Testis (tissue), 3 donors: ENCODE measurements around the gene IGFL1. TPM values are rescaled to one million over a fixed set of nuclear protein-coding genes. Genes with fewer than 3 reads are reported as not detected.
"Not testable (repeated sequence)": the region's sequence is repeated elsewhere in the genome, so short reads cannot be mapped to it uniquely, and the experiment has no call there.

Experiments
- DNase-seq: peaks from one replicate; pipeline ENCODE4 v3.0.0-alpha.2; 2019
- H3K27ac ChIP-seq, 2 donors: fragments of 200-600 bp; sonication (generic); one replicate each; pipeline ENCODE4 v1.5.1; 2019
- H3K27me3 ChIP-seq: fragments of 200-600 bp; sonication (generic); one replicate; pipeline ENCODE4 v1.5.1; 2019
- H3K36me3 ChIP-seq: fragments of 200-600 bp; sonication (generic); one replicate; pipeline ENCODE4 v1.5.1; 2017; ENCODE audit warnings: low read depth; ENCODE audit errors: missing control alignments
- H3K4me1 ChIP-seq: fragments of 200-600 bp; sonication (generic); one replicate; pipeline ENCODE4 v1.5.1; 2019
- H3K4me3 ChIP-seq, 2 donors: fragments of 200-600 bp; sonication (generic); one replicate each; pipeline ENCODE4 v1.5.1; 2017 to 2019
- H3K9me3 ChIP-seq: fragments of 200-600 bp; sonication (generic); one replicate; pipeline ENCODE4 v1.5.1; 2017
- CTCF ChIP-seq, 3 experiments: fragments of 450-650 bp in 2 of 3; fragments of 200-600 bp in 1 of 3; sonication (generic) in 1 of 3; IDR thresholded peaks; one replicate each; pipeline ENCODE4 v1.5.1; 2016 to 2019; ENCODE audit warnings: antibody characterized with exemption in 3 of 3, mild to moderate bottlenecking in 2 of 3, moderate library complexity in 1 of 3
- POLR2A ChIP-seq: fragments of 450-650 bp; IDR thresholded peaks from one replicate; pipeline ENCODE4 v1.6.1; 2017; ENCODE audit warnings: antibody characterized with exemption, mild to moderate bottlenecking, moderate library complexity
- WGBS, 2 donors: methylation state at CpG; one replicate each; pipeline ENCODE4 v1.1.5; 2018; 5-methylcytosine and 5-hydroxymethylcytosine counted together
- intact Hi-C: fragments of 100-400 bp; cut with DNase I; formaldehyde crosslinking; loops from one replicate; pipeline ENCODE4 v1.15.1; 2023; ENCODE audit warnings: low total_unique reads
- polyA plus RNA-seq: library from polyadenylated mRNA; stranded (reverse); fragments of 350-450 nt; fragmentation: Illumina TruSeq; extraction: RNeasy Lipid Tissue Mini Kit (QIAGEN cat#74804); gene quantifications from one replicate; pipeline ENCODE4 v1.2.3, GENCODE V29; 2014; ENCODE audit warnings: low read depth, low replicate concordance; ENCODE audit not compliant: insufficient read depth
- total RNA-seq, 2 donors: library from RNA; depleted of rRNA; stranded (reverse); fragments of >200 nt; gene quantifications; one replicate each; pipeline ENCODE4 v1.2.3, GENCODE V29; 2016

The IGFL1 gene
- total and polyA plus RNA-seq, 3 donors from 2014 or later = 3.2 TPM; not detected in 2

DNA sequence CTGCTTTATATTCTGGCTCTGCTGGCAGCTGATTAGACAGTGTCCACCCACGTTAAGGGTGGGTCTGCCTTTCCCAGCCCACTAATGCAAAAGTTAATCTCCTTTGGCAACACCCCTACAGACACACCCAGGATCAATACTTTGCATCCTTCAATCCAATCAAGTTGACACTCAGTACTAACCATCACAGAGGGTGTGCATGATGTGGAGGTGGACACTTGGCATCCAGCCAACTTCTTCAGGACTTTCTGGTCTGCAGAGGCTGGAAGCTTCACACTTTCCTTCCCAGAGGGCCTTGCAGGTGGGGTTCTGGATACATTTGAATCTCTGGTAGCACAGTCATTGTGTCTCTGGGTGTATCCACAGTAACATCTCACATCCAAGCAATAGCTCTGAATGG, 18.9 kb upstream of the IGFL1 start:
- H3K36me3 ChIP-seq = no peaks in the 10 kb centered on the region
- no peaks in the 10 kb centered on the region for H3K9me3 ChIP-seq
- intact Hi-C loops = no loop called here
- no peak for TF ChIP-seq POLR2A
- TF ChIP-seq CTCF (IDR thresholded peaks at IDR 0.05) = no peak
- H3K4me3 ChIP-seq = no peak overlapping the region
- no peak for DNase-seq
- H3K27me3 ChIP-seq = no peaks in the 10 kb centered on the region
- H3K27ac ChIP-seq = no peak overlapping the region
- H3K4me1 ChIP-seq = no peaks in the 10 kb centered on the region
- 55 to 67% methylated on average over 1 of the region's 1 CpG for WGBS, 2 donors

DNA sequence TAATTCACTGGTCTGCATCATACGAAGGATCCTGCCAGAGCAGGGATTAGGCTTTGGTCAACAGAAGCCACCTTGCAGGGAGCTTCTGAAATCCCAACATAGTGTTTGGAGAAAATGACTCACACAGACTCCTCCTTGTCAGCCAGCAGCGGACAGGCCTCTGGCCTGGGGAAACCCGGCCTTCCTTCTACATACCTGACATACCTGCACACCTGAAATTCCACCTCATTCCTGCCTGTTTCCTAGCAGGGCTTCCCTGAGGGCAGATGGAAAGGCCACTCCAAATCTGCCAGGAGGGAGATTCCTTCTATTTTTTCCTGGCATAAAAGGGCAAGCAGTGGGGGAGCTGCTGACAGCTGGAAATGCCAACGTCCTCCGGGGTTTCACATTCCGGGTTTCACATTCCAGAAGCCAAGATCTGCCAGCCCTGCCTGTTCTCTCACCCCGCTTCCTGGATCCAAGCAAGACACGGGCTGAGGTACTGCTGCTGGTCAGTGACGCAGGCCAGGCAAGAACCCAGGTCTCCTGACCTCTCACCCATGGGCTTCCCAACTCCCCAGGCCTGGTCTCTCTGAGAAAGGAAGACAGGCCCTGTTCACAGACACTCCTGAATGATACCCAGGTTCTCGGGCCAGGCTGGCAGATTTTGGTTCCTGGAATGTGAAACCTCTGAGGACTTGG, 18.2 kb upstream of the IGFL1 start:
- Histone ChIP-seq H3K36me3 (no peaks in the 10 kb centered on the region), H3K9me3 (no peaks in the 10 kb centered on the region), H3K4me3 (no peak overlapping the region), H3K4me1 (no peaks in the 10 kb centered on the region), H3K27me3 (no peaks in the 10 kb centered on the region), H3K27ac (no peak overlapping the region)
- WGBS, 2 donors = 58 to 62% methylated on average over 5 to 10 of the region's 10 CpGs
- peak; percentile 17 for DNase-seq
- TF ChIP-seq CTCF (IDR thresholded peaks at IDR 0.05) = no peak
- no peak for TF ChIP-seq POLR2A
- intact Hi-C loops = no loop called here

DNA sequence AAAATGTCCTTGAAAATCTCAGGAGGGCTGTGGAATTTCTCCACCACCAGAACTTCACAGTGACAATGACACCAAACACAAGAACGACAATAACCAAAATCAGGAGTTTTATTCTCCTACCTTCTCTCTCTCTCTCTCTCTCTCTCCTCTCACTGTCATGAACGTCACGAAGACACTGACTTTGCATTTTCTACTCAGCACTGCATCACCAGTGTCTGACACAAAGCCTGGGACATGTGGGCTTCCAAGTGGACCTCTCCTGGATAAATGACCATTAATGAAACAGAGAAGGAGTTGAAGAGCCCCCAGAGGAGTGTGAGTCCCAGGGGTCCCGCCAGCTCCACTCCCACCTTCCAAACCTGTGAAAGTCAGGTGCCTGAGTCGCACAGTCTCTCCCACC, 16.9 kb upstream of the IGFL1 start:
- H3K36me3 ChIP-seq, H3K4me3 ChIP-seq, H3K4me1 ChIP-seq, intact Hi-C loops, H3K27me3 ChIP-seq, H3K27ac ChIP-seq, H3K9me3 ChIP-seq, DNase-seq: not testable (repeated sequence)
- 87 to 90% methylated on average over 5 of the region's 5 CpGs for WGBS, 2 donors

DNA sequence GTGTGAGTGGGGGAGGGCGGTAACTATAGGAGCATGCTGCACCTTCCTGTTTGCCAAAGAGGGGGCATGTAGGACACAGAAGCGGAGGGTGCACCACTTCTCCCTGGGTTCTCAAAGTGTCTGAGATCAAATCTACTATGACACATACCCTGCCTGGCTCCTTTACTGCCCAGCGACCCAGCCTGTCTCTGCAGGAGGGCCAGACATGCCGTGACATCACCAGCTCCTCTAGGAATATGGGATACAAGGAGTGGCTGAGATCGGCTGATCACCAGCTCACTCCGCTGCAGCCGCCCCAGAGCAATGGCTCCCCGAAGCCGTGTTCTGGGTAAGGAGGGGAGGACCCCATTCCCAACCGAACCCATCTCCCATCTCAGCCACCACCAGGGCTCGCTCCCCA, 16.4 kb upstream of the IGFL1 start:
- TF ChIP-seq CTCF (IDR thresholded peaks at IDR 0.05) (no peak), POLR2A (no peak)

DNA sequence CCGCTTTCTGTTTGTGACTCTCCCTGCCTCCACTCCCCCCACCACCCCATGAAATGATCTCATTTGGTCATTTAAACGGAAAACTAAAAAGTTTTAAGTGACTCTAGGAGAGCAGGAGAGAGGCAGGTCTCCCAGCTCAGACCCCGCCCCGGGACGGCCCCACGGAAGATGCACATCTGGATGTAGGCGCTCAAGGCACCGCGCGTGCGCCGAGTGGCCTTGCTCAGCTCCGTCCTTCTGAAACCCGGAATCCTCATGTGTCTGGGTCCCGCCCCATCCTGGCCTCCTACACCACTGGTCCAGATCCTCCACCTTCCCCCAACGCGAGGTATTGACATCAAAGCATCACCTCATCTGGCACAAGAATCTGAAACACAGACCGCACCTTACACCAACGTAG, 15.7 kb upstream of the IGFL1 start:
- no peaks in the 10 kb centered on the region for H3K4me1 ChIP-seq
- H3K27ac ChIP-seq = no peak overlapping the region
- no peak for TF ChIP-seq POLR2A
- no peak for TF ChIP-seq CTCF (IDR thresholded peaks at IDR 0.05)
- WGBS, 2 donors = 89 to 92% methylated on average over 15 to 19 of the region's 19 CpGs
- no peaks in the 10 kb centered on the region for H3K36me3 ChIP-seq
- no peak overlapping the region for H3K4me3 ChIP-seq
- no peaks in the 10 kb centered on the region for H3K9me3 ChIP-seq
- no peak for DNase-seq
- intact Hi-C loops = no loop called here
- no peaks in the 10 kb centered on the region for H3K27me3 ChIP-seq

More for the DNA sequence above, 16.4 kb upstream of the IGFL1 start:
- Histone ChIP-seq H3K27me3 (no peaks in the 10 kb centered on the region), H3K9me3 (no peaks in the 10 kb centered on the region), H3K4me1 (no peaks in the 10 kb centered on the region), H3K36me3 (no peaks in the 10 kb centered on the region), H3K27ac (no peak overlapping the region), H3K4me3 (no peak overlapping the region)
- 82 to 85% methylated on average over 9 to 11 of the region's 11 CpGs for WGBS, 2 donors
- intact Hi-C loops = no loop called here
- no peak for DNase-seq
